Measurements from ENCODE around the gene RNASE11.
"Not testable (repeated sequence)": the region's sequence is repeated elsewhere in the genome, so short reads cannot be mapped to it uniquely, and the experiment has no call there.

Gene RNASE11

DNA sequence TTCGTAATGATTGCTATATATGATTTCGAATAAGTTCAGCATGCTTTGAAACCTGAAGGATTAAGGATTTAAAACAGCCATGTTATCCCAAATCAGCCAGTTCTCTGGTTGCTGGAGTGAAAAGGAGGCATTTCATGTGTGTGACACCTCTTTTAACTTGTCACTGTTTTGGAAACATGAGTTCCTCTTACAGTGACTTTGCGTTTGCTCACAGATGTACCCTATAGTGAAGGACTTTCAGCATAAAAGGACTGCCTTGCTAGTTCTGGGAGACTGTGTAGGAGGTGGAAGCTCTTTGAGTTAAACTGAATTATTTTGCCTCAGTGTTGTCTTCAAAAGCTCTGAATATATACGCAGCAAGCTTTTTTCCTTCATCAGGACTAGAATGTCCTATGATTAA lies 7.6 kb downstream of the RNASE11 start:
- DNase-seq (ENCODE audit: low read depth): no peak

DNA sequence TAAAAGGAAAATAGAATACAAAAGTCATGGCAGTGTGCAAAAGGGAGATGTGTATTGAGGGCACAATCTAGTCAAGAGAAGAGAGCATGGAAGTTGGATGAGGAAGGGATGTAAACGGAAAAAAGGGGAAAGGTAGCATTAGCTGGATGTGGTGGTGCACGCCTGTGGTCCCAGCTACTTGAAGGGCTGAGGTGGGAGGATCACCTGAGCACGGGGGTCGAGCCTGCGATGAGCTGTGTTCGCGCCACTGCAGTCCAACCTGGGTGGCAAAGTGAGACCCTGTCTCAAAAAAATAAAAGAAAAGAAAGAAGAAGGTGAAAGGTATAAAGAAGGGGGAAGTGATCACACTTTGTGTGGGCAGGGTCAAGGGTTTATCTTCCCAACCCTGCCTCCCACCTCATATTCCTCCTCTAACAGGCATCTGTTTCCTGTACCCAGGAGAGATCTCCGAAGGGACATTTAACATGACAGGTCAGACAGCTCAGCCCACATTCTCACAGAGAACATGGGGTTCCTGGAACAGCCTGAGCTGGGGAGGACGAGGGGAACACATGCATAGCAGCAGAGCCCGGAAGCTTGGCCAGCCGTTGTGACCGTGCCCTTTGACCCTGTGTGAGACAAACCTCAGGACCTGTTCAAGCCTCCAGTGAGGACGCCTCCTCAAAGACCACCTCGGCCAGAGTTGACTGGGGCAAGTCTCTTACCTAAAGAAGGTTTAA lies 8.9 kb downstream of the RNASE11 start:
- DNase-seq (ENCODE audit: low read depth): no peak

DNA sequence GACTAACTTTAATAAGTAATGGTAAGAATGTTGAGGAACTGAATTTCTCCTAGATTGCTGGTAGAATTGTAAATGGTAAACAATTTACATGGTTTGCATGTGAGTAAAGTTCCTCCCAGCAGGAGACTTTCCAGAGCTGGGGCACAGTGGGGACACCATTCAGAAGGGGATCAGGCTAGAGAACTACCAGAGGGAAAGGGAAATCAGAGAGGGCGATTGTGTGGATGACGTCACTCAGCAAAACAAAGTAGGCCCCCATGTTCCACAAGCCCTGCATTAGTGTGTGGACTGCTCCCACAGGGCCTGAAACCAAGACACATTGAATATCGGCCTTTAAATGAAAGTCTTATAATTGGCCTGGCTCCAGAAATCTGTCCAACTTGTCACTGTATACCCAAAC lies 9.5 kb downstream of the RNASE11 start:
- no peak for DNase-seq (ENCODE audit: low read depth)

DNA sequence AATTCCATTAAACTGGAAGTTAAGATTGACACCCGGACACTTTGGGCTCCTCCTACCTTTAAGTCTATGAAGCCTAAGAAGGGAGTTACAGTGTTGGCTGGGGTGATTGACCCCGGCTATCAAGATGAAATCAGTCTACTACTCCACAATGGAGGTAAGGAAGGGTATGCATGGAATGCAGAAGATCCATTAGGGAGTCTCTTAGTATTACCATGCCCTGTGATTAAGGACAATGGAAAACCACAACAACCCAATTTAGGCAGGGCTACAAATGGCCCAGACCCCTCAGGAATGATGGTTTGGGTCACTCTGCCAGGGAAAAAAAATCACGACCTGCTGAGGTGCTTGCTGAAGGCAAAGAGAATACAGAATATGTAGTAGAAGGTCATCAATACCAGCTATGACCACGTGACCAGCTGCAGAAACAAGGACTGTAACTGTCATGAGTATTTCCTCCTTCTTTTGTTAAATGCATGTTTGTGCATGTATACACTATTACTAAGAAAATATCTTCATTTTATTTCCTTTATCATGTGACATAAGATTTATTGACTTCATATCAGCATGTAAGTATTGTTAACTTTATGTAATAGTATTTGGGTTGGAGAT lies 15.3 kb downstream of the RNASE11 start:
- DNase-seq (ENCODE audit: low read depth): not testable (repeated sequence)

DNA sequence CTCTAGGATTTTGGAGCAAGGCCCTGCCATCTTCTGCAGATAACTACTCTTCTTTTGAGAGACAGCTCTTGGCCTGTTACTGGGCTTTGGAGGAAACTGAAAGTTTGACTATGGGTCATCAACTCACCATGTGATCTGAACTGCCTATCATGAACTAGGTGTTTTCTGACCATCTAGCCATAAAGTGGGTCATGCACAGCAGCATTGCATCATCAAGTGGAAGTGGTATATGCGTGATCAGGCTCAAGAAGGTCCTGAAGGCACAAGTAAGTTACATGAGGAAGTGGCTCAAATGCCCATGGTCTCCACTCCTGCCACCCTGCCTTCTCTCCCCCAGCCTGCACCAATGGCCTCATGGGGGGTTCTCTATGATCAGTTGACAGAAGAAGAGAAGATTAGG lies 17.1 kb downstream of the RNASE11 start:
- DNase-seq (ENCODE audit: low read depth): not testable (repeated sequence)

DNA sequence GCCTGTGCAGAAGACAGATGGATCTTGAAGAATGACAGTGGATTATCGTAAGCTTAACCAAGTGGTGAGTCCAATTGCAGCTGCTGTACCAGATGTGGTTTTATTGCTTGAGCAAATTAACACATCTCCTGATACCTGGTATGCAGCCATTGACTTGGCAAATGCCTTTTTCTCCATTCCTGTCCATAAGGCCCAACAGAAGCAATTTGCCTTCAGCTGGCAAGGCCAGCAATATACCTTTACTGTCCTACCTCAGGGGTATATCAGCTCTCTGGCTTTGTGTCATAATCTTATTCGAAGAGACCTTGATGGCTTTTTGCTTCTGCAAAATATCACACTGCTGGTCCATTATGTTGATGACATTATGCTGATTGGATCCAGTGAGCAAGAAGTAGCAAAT lies 17.9 kb downstream of the RNASE11 start:
- DNase-seq (ENCODE audit: low read depth): not testable (repeated sequence)

DNA sequence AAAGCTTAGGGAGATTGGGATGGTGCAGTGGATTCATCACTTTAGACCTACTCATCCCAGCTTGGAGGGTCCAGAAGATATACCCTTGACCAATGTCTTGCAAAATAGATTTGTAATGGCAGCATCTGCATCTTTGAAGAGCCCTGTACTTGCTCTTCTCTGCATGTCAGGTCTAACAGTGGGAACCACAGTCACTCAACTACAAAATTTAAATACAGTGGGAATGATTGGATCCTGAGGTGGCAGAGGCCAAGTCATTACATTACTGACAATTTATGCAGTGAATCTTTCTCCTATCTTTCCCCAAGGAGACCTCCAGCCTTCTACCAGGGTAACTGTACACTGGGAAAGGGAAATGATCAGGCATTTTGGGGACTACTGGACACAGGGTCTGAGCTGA lies 18.7 kb downstream of the RNASE11 start:
- no peak for DNase-seq (ENCODE audit: low read depth)

DNA sequence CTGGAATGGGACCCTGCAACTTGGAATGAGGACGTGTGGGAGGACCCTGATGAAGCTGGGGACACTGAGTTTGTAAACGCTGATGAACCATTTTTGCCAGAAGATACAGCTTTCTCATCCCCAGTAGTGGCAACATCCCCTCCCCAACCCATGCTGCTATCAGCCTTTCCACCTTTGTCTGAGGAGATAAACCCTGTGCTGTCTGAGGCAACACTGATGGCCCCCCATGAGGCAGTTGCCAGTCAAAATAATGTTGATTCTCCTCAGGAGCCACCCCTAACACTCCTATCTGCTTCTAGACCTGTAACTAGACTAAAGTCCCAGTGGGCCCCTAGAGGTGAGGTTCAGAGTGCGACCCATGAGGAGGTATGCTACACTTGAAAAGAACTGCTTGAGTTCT lies 19.4 kb downstream of the RNASE11 start:
- no peak for DNase-seq (ENCODE audit: low read depth)

DNA sequence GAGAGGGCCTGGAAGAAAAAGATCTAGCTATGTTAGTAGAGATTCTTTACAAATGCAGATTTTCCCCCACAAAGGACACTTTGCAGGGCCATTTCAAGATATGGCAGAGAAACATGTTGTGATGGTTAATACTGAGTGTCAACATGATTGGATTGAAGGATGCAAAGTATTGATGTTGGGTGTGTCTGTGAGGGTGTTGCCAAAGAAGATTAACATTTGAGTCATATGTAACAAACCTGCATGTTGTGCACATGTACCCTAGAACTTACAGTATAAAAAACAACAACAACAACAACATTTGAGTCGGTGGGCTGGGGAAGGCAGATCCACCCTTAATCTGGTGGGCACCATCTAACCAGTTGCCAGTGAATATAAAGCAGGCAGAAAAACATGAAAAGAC lies 20.6 kb downstream of the RNASE11 start:
- DNase-seq (ENCODE audit: low read depth): not testable (repeated sequence)

DNA sequence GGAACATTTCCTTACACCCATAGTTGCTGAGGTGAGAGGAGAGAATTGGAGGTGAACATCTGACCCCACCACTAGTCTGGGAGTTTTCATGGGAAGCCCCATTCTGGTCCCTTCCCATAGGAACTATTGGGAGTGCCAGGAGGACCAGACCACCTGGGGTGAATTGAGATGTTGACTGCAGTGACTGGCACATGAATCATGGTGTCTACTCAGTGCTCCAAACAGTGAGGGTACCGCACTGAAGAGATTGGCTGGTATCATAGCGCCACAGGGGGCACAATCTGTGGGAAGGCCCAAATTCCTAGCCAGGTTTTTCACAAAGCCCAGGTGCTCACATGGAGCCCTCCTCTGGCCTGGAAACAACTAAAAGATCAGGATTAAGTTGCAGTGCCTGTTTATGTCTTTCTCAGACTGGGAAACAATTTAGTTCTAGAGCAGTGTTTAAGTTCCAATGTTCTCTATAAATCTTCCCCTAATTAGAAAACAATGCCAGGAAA lies 23.3 kb downstream of the RNASE11 start:
- no peak for DNase-seq (ENCODE audit: low read depth)

DNA sequence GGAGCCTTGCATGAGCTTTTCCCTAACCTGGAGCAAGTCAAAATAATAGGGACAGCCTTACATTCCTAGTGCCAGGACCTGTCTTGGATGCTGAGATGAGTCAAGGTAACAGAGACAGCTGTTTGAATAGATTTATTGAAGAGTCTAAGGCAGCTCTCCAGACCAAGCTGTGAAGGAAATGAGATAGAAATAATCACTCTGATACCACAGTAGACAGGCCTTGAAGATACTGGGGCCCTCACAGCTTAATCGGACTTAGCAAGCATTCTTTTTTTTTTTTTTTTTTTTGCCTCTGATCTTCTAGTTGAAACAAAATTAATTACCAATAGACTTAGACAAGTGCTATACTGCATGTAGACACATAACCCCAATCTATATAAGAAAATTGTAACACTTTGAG lies 23.8 kb downstream of the RNASE11 start:
- DNase-seq (ENCODE audit: low read depth): no peak

DNA sequence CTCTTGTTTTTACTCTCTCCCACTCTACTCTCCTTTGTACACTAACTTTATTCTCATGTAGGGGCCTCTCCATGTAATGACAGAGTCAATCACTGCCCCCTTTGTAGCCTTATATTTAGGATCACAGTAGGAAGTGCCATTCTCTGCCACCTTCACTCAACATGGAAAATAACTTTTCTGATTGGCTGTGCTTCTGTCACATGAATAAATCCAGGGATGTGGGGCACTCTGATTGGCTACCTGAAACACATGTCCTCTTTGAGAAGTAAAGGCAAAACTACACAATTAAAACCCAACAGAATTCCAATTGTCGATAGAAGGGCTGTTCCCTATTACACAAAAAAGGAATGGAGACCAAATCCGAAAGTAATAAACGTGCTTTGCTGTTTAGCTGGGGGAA lies 26.8 kb downstream of the RNASE11 start, which contains the start of gene RNASE9:
Gene RNASE9, minus strand, starts transcription at position 87 of the 400 bp plus-strand sequence.
- DNase-seq (ENCODE audit: low read depth): no peak

DNA sequence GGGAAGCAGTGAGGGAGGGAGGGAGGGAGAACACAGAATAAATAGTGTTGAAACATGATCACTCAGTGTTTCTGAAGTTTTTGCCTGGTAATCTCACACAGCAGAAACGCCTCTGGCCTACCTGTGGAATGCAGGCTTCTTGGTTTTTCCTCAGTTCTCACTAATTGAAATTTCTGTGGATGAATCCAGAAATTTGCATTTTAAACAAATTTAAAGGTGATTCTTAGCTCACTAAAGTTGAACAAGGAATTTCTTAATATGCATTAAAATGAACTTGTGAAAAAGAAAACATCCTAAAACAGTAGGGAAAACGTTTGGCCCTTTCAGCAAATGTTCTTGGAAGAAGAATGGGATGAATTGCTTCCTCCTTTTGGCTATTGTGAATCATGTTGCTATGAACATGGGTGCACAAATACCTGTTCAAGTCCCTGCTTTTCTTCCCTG lies 28.3 kb downstream of the RNASE11 start:
- no peak for DNase-seq (ENCODE audit: low read depth)

DNA sequence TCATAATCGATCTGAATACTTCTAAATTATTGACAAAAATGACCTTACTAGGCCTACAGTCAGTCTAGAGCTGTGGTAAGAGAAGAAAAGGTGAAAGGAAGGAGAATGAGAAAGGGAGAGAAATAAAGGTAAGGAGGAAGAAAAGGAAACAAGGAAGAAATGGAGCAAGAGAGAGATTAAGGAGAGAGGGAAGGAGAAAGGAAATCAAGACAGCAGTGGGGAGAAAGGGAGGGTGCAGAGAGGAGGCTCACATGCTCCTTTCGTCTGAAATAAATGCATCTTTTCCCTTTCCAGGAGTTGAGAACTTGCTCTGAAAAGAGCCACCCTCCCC lies 30.6 kb downstream of the RNASE11 start:
- no peak for DNase-seq (ENCODE audit: low read depth)

DNA sequence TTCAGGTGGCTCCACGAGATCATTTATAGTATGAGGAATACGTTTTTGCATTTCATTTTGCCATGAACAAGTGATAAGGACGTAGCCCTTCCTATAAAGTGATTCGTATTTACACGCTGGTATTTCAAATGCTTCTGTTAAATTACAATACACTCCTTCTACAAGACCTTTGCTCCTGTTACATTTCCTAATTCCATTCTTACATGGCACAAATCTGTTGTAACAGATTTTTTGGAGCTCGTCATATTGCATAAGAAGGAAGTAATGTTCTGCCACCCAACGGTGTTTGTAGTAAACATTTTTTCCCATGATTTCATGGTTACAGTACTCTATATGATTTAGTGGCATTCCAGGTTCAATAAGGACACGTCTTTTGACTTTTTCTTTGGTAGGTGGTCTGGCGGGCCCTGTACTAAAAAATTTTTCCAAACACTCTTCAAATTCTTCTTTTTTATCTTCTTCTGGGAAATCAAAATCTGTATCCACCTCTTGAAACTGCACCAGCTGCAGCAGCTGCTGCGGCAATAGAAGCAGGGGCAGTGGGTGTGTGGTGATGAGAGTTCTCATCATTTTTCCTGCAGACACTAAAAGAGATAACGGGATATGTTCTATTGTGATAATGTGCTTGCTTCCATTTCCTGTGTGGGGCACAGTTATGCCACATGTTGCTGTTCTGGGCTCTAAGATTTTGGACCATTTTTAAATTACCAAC lies 31.1 kb downstream of the RNASE11 start:
- no peak for DNase-seq (ENCODE audit: low read depth)

DNA sequence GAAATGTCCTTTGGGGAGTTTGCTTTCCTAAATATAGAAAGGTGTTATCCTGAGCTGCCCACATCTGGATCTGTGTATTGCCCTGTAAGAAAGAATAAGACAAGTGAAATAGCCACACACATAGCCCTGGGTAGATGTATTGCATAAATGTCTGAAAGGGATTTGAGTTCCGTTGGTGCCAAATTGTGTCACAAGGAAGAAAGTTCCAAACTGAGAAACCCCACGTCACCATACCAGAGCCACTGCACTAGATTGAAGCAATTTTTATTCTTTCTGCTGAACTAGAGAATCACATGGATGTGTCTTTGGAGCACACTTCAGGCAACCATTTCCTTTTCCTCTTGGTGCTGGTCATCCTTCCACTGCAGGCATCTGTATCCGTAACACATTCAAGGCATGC lies 32.0 kb downstream of the RNASE11 start:
- no peak for DNase-seq (ENCODE audit: low read depth)

DNA sequence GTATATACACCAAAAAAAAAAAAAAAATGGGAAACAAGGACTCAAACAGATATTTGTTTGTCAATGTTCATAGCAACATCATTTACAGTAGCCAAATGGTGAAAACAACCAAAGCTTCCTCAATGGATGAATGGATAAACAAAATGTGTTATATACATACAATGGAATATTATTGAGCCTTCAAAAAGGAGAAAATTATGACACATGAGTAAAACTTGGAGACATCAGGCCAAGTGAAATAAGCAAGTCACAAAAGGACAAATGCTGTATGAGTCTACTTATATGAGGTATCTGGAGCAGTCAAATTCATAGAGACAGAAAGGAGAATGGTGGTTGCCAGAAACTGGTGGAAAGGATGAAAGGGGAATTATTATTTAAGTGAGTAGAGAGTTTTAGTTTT lies 34.8 kb downstream of the RNASE11 start:
- no peak for DNase-seq (ENCODE audit: low read depth)

DNA sequence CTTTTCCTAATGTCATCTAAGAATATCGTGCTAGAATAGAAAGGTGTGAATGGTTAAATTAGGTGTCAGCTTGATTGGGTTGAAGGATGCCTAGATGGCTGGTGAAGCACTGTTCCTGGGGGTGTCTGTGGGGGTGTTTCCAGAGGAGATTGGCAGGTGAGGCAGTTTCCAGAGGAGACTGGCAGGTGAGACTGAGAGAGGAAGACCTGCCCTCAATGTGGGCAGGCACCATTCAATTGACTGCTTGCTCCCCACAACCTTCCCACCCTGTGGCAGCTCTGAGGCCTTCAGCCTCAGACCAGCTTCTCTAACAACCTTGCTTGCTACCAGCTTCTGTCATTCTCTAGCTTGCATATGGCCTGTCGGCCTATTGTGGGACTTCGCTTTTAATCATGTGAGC lies 36.2 kb downstream of the RNASE11 start:
- DNase-seq (ENCODE audit: low read depth): no peak

DNA sequence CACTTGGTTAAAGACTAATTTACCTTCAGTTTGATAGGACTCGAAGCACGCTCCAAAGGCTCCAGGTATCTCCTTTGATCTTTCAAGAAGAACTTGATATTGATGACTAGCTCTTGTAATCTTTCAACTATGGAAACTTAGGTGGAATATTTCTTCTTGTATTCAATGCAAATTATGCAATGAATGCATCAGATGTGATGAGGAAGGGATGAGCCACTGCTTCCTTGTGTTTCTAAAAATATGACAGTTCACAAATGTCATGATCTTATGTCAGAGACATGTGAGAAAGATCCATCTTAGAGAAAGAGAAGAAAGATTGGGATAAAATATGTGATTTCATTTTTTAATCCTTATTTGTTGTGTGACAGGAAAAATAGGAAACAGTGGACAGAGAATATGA lies 36.9 kb downstream of the RNASE11 start:
- DNase-seq (ENCODE audit: low read depth): no peak

DNA sequence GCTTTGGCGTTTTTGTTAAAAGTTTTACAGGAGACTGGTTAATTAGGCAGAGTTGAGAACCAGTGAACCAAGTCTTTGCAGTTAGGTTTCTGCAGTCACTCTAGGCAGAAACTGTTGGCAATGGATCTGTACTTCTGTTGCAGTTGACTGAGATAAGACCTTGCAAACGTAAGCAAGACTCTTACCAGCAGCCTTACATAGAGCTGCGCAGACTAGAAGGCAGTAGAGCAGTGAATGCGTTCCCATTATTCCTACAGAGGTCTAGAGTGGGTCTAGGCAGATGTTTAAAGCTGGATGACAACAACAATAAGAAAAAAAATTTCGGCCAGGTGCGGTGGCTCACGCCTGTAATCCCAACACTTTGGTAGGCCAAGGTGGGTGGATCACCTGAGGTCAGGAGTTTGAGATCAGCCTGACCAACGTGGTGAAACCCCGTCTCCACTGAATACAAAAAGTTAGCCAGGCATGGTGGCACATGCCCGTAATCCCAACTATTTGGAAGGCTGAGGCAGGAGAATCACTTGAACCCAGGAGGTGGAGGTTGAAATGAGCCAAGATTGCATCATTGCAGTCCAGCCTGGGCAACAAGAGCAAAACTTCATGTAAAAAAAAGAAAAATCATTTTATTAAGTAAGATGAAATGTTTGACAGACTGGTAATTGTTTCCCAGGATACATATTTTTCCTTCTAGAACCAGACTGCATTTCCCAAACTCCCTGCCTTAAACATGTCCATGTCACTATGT lies 39.2 kb downstream of the RNASE11 start:
- DNase-seq (ENCODE audit: low read depth): no peak

DNA sequence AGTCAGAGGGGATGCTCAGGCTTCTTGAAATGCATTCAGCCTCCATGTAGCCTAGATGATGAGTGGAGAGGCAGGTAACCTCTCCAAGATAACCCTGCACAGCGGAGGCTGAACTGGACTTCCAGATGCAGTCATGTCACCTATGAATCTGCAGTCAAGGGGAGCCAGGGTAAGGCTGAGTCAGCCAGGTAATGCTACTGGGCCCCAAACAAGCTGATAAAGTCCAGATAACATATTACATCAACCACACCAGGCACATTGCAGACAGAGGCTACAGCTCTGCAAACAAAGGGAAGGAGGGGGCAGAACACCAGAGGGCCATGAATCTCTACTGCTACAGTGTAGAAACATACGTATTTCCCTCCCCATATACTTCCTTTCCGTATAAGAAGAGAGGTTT lies 40.9 kb downstream of the RNASE11 start:
- DNase-seq (ENCODE audit: low read depth): no peak

DNA sequence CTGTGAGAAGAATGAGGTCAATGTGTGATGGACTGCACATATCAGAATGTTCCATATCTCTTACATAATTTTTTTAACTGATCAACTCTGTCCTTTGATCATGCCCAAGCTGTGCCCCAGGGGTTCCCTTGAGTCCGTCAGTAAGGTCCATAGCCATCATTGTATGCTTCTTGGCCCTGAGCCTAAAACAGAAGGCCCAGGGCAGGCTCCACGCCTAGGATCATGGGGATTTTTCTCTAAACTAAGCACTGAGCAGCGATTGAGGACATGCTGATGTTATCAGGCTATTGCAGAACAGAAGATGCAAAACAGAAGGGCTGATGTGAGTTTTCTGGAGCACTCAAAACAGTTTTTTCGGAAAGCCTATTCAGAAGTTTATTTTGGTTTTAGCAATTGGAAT lies 47.9 kb downstream of the RNASE11 start:
- no peak for DNase-seq (ENCODE audit: low read depth)

Measured in stimulated activated CD8-positive, alpha-beta memory T cell treated with anti-CD3 and anti-CD28 coated beads, Interleukin-15, amount 100 ng/mL, for 1 hour (primary cell).